Femur (tissue), 1 donor: ENCODE data around the gene KIAA0513.
A peak's percentile ranks its signal among the peaks of the same experiment; 100 is the strongest.

ENCODE experiments used
- DNase-seq: peaks from one replicate; pipeline ENCODE4 v3.0.0-alpha.2; 2017

KIAA0513 gene

DNA sequence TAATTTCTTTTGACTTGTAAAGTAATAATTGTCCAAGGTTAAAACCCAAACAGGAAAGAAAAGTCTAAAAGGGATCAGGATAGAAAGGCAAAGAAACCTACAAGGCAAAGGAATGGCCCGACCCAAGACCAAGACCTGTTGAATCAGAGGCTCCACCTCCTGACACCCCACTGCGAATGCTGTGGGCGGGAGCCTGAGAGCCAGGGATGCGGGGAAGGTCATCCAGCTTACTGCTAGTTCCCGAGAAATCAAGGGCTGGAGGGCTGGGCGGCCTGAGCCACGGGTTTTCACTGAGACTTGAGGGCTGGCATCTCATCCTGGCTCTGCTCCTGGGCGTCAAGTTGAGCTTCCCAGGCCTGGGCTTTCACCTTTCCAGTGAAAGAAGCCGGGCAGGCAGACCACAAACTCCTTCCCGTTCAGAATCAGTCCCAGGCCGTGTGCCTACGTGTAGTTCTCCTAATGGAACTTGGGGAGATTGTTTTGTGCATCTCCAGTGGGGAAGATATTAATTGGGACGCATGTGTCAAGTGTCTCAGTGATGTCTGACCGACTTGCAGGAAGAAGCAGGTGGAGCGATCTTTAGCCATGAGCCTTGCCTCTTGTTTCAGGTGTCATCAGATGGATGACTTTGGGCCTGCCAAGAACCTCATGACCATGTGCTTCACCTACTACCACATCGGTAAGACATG is 47.8 kb downstream of the KIAA0513 start:
- no peak for DNase-seq

DNA sequence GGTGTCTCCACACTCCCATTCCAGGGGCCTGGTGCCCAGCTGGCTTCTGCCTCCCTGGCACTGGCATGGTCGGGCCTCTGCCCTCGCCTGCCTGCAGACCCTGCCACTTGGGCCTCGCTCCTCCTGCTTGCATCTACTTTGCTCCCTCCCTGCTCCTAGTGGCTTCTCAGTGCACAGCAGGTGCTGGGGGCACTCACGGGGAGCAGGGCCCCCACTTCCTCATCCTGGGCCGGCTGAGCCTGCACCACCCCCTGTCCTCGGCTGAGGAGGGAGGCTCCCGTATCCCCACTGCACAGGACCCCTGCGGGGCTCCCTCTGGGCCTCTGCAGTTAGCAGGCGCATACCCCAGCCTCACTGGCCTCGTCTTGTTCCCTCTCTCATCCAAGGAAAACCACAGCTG is 49.4 kb downstream of the KIAA0513 start:
- DNase-seq = no peak

GRCh38 chr16:85077576-85078125 is 50.1 kb downstream of the KIAA0513 start:
- DNase-seq = no peak

DNA sequence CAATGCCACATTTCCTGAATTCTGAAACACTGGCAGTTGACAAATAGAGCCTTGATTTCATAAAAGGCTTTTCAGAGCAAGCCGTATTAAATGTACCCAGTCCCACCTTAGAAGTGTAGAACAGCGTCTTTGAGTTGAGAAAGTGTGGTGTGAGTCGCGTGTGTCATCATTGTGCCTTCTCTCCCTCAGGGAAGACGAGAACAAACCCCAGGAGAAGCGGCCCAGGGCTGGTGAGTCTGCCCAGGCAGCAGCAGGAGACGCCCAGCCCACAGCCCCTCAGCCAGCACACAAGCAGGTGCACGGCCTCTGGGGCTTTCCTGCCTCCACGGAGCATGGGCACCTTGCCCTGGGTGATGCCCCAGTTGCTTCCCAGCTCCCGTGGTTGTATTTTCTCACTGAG is 50.6 kb downstream of the KIAA0513 start:
- DNase-seq = no peak

DNA sequence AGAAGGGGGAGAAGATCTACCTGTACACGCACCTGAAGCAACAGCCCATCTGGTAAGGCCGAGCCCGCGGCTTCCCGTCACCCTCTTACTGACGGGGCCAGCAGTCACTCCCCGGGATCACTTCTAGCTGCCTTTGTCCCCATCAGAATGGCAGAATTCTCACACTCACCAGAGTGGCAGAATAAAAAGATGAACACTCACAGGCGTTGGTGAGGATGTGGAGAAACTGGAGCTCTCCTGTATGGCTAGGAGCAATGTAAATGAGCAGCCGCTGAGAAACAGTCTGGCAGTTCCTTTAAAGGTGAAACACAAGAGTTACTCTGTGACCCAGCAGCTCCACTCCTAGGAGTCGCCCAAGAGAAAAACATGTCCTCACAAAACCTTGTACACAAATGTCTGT is 51.4 kb downstream of the KIAA0513 start:
- DNase-seq = no peak

DNA sequence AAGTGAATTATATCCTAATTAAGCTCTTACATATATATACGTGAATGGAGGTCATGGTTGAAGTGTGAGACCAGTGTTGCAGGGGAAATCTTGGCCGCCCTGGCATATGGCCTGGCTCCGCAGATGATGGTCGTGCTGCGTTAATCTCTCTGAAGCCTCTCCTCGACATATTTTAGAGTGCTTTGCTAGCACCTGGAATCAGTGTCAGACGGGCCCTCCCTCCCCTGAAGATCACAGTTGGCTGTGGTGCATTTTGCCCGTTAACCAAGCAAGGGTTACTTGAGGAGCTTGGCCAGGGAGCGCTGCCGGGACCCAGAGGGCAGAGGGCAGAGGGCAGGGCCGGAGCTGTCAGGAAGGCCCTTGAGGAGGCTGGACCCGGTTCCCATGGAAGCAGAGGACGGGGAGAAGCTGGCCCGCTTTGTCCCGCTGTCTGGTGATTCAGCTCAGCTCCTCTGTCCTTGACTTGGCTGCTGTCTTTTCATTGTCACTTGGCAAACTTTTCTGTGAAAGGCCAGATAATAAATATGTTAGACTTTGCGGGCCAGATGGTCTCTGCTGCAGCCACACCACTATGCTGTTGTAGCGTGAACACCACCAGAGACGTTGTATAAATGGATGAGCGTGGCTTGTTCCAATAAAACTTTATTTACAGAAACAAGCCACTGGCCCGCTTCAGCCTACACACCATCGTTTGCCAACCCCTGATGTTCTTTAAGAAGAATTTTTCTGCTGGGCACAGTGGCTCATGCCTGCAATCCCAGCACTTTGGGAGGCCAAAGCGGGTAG is 52.4 kb downstream of the KIAA0513 start:
- no peak for DNase-seq

- DNase-seq = no peak
Observed at GRCh38 chr16:85081038-85081437, 53.4 kb downstream of the KIAA0513 start.

GRCh38 chr16:85081765-85082164 is 54.2 kb downstream of the KIAA0513 start:
- DNase-seq = no peak

GRCh38 chr16:85082173-85083050 is 54.8 kb downstream of the KIAA0513 start:
- no peak for DNase-seq

GRCh38 chr16:85083051-85083639 is 55.5 kb downstream of the KIAA0513 start:
- DNase-seq = no peak

DNA sequence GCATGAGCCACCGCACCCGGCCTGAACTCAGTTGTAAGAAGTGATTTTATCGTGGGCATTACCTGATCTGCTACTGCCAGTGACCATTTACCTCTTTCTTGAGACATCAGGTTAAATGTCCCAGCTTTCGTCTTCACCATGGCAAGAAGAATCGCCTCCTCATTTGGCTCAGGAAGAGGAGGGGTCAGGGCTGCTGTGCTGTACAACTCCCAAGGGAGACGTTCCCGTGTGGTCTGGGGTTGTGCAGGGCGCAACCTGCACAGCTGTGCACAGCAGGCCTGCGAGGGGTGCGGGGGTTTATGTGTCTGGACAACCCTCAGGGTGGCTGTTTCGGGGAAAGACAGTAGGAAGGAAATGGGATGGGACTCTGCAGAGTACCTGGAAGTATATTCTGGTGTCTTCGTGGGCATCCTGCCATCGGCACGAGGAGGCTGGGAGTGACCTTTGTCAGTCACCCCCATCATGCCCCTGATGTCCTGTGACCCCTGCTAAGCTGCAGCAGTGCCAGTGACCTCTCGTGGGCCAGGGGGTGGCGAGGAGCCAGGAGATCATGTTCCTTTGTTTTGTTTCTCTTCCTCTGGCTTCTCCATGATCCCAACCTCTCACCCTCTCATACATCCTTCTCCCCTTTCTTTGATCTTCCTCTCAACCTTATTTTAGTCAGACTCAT is 57.4 kb downstream of the KIAA0513 start:
- DNase-seq = no peak

DNA sequence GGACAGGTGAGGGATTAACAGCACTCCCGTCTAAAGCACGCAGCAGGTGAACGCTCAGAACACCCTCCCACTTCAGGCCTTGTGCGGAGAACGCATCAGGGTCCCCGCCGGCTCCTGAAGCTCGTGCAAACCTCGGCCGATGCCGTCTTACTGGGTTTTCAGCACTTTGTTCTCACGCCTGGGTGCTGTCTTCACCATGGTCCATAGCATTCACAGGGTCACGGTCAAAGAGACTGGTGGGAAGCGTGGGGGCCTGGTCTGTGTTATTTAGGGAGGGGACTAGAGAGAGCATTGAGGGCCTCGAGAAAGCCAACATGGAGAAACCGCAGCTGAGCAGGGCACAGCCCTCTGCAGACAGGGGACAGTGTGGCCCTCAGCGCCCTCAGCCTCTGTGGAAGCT is 58.1 kb downstream of the KIAA0513 start:
- no peak for DNase-seq

- DNase-seq = peak; percentile 69
Observed at GRCh38 chr16:85086347-85087291, 59.0 kb downstream of the KIAA0513 start.

DNA sequence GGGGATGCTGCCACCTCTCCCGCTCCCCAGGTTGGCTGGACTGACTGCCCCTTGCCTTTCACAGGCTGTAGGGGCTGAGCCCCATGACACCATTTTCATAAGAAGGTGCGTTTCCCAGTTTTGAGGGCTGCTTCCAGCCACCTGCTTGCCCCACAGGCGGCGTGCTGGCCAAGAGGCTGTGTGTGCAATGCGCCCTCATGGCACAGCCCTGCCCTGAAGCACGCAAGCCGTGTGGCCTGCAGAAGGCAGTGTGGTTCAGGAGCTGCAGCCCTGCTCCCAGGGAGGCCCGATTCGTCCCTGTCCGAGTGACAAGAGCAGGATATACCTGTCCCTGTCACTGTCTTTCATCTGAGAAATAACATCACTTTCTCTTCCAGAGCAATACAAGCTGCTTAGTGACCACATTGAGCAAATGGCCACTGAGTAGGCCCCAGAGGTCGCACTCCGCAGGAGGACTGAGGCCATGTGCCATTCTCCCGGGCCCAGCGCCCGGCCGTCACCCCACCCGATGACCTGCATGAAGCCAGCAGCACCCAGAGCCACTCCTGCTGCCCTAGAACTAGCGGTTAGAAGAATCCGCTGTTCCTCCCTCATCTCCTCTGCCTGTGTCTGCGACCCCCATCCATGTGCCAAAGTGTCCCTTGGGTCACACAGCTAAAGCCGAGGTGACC is 60.4 kb downstream of the KIAA0513 start:
- DNase-seq = no peak

- no peak for DNase-seq
Observed at GRCh38 chr16:85088570-85089199, 61.1 kb downstream of the KIAA0513 start.

GRCh38 chr16:85089525-85089924 is 61.9 kb downstream of the KIAA0513 start:
- DNase-seq = no peak

DNA sequence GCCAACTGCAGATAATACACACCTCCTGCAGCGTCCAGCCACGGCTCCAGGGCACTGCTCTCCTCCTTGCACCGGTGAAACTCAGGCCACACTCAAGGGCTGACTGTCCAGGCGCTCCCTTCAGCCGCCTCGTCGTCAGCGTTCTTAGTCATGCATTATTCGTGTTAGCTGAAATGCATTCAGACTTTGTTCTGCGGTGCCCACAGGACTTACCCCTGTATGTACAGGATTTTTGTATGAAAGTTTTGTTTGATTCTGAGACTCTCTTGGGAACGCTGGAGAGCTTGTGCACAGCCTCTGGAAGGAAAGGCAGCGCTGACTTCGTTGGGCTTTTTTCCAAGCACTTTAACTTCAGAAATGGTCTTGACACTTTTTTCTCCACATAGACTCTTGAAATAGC is 62.6 kb downstream of the KIAA0513 start:
- no peak for DNase-seq

GRCh38 chr16:85090873-85091521 is 63.4 kb downstream of the KIAA0513 start:
- DNase-seq = no peak

DNA sequence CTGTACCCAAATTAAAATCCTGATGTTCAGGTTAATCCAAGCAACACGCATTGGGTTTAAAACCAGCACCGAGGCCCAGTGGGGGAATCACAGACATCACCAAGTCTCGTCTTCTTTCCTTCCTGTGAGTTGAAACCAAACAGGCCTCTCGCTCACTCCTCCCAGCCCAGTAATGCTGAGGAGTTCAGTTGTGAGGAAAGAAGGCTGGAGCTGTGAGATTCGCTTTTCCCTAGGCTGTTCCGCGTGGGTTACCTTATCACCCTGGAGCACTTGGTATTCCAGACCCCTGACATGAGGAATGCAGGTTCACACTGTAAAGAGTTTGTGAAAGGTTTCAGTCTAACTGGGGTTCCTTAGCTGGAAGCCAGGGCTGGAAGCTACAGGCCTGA is 63.9 kb downstream of the KIAA0513 start:
- no peak for DNase-seq
